Activated CD4-positive, alpha-beta T cell treated with anti-CD3 and anti-CD28 coated beads for 48 hours (primary cell): ENCODE results near the gene WDR37.
"Not testable (repeated sequence)": the region's sequence is repeated elsewhere in the genome, so short reads cannot be mapped to it uniquely, and the experiment has no call there.

ENCODE experiments used
- DNase-seq: peaks from one replicate; pipeline ENCODE4 v3.0.0-alpha.2; 2020

The WDR37 gene

GRCh38 chr10:1043532-1043995, 12.6 kb upstream of the WDR37 start:
- no peak for DNase-seq

GRCh38 chr10:1044146-1044545, 12.0 kb upstream of the WDR37 start:
- no peak for DNase-seq

GRCh38 chr10:1044964-1045363, 11.2 kb upstream of the WDR37 start:
- DNase-seq, result no peak

DNA sequence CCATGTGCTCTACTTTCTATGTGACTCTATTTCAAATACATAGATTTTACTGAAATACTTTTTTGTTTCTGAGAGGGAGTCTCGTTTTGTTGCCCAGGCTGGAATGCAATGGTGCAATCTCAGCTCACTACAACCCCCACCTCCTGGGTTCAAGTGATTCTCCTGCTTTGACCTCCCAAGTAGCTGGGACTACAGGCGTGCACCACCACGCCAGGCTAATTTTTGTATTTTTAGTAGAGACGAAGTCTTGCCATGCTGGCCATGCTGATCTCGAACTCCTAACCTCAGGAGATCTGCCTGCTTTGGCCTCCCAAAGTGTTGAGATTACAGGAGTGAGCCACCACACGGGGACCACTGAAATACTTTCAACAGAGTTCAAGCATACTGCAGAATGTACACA, 10.8 kb upstream of the WDR37 start:
- DNase-seq, result no peak

- peak; percentile 49 for DNase-seq
These were observed 8.2 kb upstream of the WDR37 start for GRCh38 chr10:1047937-1048336.

DNA sequence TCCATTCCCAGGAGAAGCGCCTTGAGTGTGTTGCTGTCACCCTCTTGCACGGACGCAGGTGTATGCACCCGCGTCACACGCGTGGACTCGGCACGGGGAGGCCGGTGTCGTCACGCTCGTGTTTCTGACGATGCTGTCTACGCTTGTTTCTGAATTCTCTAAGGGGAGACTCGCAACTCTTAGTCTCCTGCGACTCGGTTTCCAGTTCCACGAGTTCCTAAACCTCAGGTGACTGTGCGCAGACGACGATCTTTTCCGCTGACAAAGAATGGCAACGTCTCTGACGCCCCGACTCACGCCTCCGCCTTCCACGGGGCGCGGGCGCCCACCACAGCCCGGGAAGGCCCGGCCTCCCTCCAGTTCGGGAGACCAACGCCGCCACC, 7.8 kb upstream of the WDR37 start:
- DNase-seq, result no peak

DNA sequence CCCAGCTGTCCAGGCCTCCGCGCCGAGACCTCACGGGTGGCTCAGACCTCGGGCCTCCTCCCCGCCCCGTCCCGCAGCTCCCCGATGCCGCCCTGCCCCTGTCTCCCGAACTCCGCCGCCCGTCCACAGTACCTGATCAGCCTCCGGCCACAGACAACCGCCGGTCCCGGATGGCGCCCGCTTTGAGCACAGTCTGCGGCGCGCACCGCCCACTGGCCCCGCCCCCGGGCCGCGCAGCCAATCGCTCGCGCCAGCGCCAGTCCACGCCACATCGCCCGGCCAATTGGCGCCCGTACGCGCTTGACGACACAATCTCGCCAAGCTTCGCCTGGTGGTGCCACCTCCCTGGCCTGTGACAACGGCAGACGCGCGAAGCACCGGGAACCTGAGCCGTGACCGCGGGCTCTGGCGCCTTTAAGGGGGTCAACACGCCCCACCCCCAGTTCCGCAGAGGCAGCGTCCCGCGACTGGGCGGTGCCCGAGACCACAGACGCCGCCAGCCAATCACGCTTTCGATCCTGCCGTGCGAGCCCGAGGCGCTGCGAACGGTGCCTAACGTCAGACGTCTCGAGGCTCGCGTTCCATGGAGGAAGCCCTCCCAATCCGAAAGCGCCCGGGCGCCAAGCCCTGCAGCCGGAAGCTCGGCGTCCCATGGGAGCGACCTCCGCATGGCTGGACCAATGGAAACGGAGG, 7.3 kb upstream of the WDR37 start, which contains the start of gene IDI1:
Gene IDI1, minus strand, starts transcription at position 388 of the 693 bp plus-strand sequence. Its CDS starts 116 bp downstream, at position 272.
- peak; percentile 97 for DNase-seq

DNA sequence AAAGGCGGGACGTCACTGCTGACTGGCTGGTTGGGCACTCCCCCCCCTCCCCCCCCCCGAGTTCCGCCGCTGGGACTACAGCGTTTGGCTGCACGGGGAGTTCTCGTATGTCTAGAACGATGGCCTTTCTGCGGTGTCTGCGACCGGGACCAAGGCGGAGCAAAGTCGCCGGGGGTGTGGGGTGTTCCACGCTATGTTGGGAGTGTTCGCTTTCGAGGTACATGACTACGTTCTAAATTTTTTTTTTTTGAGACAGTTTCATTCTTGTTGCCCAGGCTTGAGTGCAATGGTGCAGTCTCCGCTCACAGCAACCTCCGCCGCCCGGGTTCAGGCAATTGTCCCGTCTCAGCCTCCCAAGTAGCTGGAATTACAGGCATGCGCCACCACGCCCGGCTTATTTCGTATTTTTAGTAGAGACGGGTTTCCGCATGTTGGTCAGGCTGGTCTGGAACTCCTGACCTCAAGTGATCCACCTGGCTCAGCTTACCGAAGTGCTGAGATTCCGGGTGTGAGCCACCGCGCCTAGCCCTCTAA, 6.7 kb upstream of the WDR37 start:
- DNase-seq, result no peak

DNA sequence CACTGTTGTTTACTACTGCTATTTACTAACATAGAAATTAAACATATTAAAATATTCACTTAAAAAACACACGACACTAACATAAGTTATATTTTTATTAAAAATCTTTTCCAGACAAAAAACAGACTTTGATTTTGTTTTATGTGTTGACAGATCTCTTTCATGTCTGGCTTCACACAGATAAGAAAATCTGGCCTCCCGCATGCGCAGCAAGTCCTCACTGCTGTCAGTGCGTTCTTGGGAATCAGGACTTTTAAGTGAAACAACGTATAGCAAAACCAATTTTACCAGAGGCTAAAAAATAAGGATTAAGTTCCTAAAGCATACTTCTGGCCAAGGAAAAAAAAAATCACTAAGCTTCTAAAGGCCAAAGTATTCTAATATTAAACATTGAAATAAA, 6.0 kb upstream of the WDR37 start:
- peak; percentile 36 for DNase-seq

GRCh38 chr10:1050554-1050953, 5.6 kb upstream of the WDR37 start:
- DNase-seq, result peak; percentile 64

DNA sequence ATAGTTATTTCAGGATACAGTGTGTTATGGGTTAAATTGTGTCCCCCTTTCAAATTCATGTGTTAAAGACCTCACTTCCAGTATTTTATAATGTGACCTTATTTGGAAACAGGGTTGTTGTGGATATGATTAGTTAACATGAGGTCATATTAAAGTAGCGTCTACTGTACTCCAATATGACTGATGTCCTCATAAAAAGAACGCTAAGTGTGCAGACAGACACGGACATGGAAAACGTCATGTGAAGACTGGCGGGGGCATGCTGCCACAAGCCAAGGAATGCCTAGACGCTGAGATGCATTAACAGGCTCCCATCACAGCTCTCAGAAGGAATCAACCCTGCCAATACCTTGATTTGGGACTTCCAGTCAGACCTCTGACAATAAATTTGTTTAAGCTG, 1.5 kb upstream of the WDR37 start:
- DNase-seq, result no peak

GRCh38 chr10:1057106-1057657, 997 bp downstream of the WDR37 start:
- no peak for DNase-seq

DNA sequence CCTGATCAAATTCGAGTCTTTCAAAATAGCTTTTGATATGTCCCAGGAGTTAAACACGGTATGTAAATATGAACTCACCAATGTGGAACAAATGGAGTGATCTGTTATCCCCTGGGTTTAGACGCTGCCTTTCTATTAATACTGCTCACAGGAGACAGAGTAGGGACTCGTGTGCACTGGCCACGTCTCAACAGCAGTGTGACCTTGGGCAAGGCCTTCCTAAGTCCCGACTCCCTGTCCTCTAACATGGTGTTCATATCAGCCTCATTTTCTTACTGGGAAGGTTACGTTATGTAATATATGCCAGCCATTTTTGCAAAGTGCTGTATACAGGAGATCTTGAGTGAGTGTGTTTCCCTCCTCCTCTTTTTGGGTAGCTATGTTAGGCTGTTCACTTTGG, 1.8 kb downstream of the WDR37 start:
- DNase-seq, result no peak

DNA sequence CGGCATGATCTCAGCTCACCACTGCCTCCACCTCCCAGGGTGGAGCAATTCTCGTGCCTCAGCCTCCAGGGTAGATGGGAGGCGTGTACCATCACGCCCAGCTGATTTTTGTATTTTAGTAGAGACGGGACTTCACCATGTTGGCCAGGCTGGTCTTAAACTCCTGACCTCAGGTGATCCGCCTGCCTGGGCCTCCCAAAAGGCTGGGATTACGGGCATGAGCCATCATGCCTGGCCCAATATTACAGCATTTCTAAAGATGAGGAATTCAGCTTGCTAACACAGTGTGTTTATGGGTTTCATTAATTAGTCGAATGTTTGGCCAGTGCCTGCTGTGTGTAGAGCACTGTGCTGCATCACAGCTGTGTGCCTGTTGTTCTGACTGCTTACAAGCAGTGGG, 3.7 kb downstream of the WDR37 start:
- DNase-seq, result no peak

GRCh38 chr10:1061930-1062774, 6.0 kb downstream of the WDR37 start:
- DNase-seq, result no peak

DNA sequence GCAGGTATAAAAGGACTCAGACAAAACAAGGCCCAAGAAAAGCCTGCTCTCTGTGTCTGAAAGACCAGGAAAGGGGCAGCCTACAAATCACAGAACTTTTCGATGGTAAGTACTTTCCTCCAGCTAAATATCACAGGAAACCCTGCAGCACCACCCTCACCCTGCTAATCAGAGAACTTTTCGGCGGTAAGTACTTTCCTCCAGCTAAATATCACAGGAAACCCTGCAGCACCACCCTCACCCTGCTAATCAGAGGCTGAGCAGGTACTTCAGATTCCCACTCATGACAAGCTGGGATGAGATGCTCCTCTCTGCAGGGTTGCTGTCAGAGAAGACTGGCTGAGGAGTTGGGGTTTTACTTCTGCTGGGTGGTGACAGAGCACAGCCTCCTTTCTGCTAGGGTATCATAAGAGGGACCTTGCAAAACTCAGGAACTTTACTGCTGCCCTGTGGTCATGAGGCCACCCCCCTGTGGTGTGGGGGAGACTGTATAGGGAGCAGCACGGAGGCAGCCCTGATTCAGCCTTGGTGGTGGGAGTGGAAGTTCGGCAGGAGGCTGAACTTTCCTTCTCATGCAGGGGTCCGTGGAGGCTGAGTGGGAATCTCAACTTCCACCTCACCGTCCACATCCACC, 7.2 kb downstream of the WDR37 start:
- no peak for DNase-seq

DNA sequence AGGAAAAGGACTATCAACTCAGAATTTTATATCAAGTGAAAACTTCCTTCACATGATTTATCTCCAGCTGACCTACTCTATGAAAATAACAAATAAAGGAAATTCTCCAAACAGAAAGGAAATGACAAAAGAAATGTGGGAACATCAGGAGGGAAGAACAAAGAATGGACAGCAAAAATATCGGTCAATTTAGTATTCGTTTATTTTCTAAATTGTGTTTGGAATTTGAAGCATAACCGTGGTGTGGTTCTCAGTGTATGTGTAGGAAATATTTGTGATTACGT, 8.7 kb downstream of the WDR37 start:
- DNase-seq, result no peak

DNA sequence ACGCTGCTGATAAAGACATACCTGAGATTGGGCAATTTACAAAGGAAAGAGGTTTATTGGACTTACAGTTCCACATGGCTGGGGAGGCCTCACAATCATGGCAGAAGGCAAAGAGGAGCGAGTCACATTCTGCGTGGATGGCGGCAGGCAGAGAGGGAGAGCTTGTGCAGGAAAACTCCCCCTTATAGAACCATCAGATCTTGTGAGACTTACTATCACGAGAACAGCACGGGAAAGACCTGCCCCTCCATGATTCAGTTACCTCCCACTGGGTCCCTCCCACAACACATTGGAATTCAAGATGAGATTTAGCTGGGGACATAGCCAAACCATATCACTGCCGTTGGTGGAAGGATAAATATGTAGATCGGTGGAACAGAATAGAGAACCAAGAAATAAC, 10.5 kb downstream of the WDR37 start:
- DNase-seq, result not testable (repeated sequence)

- no peak for DNase-seq
These were observed 12.5 kb downstream of the WDR37 start for GRCh38 chr10:1068380-1069361.

DNA sequence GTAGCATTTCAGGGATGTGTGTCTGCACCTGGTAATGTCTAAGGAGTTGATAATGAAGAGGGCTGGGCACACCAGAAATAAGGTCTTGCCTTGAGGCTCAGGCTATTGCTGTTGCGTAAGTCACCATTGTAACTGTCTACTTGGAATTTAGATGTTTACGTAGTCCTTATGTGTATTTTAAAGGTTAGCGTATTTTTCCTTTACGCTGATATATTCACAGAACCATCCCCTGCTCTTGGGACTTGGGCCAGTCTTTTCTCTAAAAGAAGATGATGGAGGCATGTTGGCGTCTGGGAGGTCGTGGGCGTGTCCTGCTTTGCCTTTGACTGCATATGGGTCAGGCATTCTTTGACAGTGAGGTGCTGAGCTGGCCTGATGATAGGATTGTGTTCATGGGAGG, 14.7 kb downstream of the WDR37 start:
- DNase-seq, result no peak

DNA sequence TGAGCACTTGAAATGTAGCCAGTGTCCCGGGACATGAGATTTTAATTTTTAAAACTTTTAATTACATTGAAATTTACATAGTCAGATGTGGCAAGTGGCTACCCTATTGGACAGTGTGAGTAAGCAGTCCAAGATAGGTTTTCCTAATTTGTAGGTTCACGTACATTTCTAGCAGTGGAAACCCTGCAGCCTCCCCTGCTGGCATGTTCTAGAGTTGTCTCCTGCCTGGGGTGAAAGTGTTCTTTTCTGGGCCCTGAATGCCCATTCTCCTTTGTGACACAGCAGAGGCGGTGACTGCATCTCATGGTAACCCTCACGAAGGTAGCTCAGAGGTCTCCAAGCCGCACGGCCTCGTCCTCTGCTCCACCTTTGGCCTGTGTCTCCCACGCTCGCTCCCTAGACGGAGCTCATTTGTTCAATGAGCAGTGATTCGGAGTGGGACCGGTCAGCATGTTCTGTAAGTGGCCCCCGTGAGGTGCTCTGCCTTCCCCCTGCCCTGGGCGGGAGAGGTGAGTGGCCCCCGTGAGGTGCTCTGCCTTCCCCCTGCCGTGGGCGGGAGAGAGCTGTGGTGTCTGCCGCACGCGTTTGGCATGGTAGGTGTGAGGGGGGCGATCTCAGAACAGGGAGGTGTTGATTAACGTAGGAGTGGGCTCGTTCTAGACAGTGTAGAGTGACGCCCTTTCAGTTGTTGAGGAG, 18.0 kb downstream of the WDR37 start:
- no peak for DNase-seq
